IMR-90 (cell line): Measurements from ENCODE around the gene RIN1. TPM values are rescaled to one million over a fixed set of nuclear protein-coding genes. Genes with fewer than 3 reads are reported as not detected.

Experiments
- ATAC-seq: fragments of 200-7000 bp; cut with Tn5 transposase; 2 replicates; pipeline ENCODE4 v1.9.1; 2020; ENCODE audit warnings: low read depth, mild to moderate bottlenecking, moderate library complexity
- BruUV-seq: library from RNA; stranded (reverse); fragments of 400-500 nt; replicated peaks from 2 replicates; lab custom pipeline; 2021; lab: Mats Ljungman, UMichigan
- CTCF ChIA-PET: fragments of 300-600 bp; formaldehyde crosslinking; extraction: SDS; loops from one replicate; lab custom pipeline; 2021; ENCODE audit warnings: antibody characterized with exemption; lab: Yijun Ruan, JAX
- POLR2A ChIA-PET: fragments of 300-600 bp; sonication (Branson Sonifier 250); formaldehyde crosslinking; loops from one replicate; lab custom pipeline; 2022; ENCODE audit warnings: antibody characterized with exemption; ENCODE audit not compliant: unreplicated experiment; lab: Charles Lee
- DNase-seq: peaks from one replicate; pipeline ENCODE4 v3.0.0; 2013
- H2AFZ ChIP-seq: replicated peaks from 2 replicates; pipeline ENCODE3; 2013; ENCODE audit warnings: low read length, mild to moderate bottlenecking; ENCODE audit not compliant: poor library complexity
- H2AK5ac ChIP-seq: 2 replicates; pipeline ENCODE4 v1.6.1; 2013; ENCODE audit warnings: low read depth, low read length, inconsistent platforms
- H2AK9ac ChIP-seq: replicated peaks from 2 replicates; pipeline ENCODE3; 2013; ENCODE audit warnings: mild to moderate bottlenecking, low read depth, low read length, moderate library complexity; ENCODE audit not compliant: poor library complexity
- H2BK120ac ChIP-seq: 2 replicates; pipeline ENCODE4 v1.6.1; 2013; ENCODE audit warnings: low read depth, low read length, inconsistent platforms
- H2BK15ac ChIP-seq: 3 replicates; pipeline ENCODE4 v1.6.1; 2013; ENCODE audit warnings: low read depth, low read length, inconsistent platforms
- H2BK20ac ChIP-seq: 2 replicates; pipeline ENCODE4 v1.6.1; 2013; ENCODE audit warnings: low read depth, mild to moderate bottlenecking, inconsistent platforms, low read length, moderate library complexity
- H2BK5ac ChIP-seq: 2 replicates; pipeline ENCODE4 v1.6.1; 2013; ENCODE audit warnings: mild to moderate bottlenecking, low read depth, low read length, inconsistent platforms; ENCODE audit not compliant: poor library complexity, severe bottlenecking
- H3K14ac ChIP-seq: replicated peaks from 2 replicates; pipeline ENCODE4 v1.6.1; 2013; ENCODE audit warnings: low read depth, low read length, inconsistent platforms
- H3K18ac ChIP-seq: 2 replicates; pipeline ENCODE4 v1.6.1; 2013; ENCODE audit warnings: low read depth, low read length, control low read depth
- H3K23ac ChIP-seq: 2 replicates; pipeline ENCODE4 v1.6.1; 2013; ENCODE audit warnings: low read depth, low read length, inconsistent platforms
- H3K27ac ChIP-seq: 2 replicates; pipeline ENCODE4 v1.5.1; 2013; ENCODE audit warnings: mild to moderate bottlenecking, control low read depth, low read length; ENCODE audit not compliant: insufficient read depth
- H3K27me3 ChIP-seq: 2 replicates; pipeline ENCODE4 v1.6.1; 2013; ENCODE audit warnings: low read length; ENCODE audit not compliant: control insufficient read depth, insufficient read depth
- H3K36me3 ChIP-seq: 2 replicates; pipeline ENCODE4 v1.6.1; 2013; ENCODE audit warnings: low read length, mixed read lengths; ENCODE audit not compliant: control insufficient read depth, insufficient read depth
- H3K4ac ChIP-seq: 2 replicates; pipeline ENCODE4 v1.6.1; 2013; ENCODE audit warnings: low read depth, low read length, inconsistent platforms
- H3K4me1 ChIP-seq: 2 replicates; pipeline ENCODE4 v1.6.1; 2013; ENCODE audit warnings: low read length, mixed read lengths; ENCODE audit not compliant: control insufficient read depth, insufficient read depth
- H3K4me2 ChIP-seq: 2 replicates; pipeline ENCODE4 v1.6.1; 2013; ENCODE audit warnings: low read depth, mild to moderate bottlenecking, control low read depth, low read length, moderate library complexity
- H3K4me3 ChIP-seq: 2 replicates; pipeline ENCODE4 v1.5.1; 2013; ENCODE audit warnings: low read depth, mild to moderate bottlenecking, control low read depth, low read length, moderate library complexity; ENCODE audit not compliant: insufficient read depth
- H3K56ac ChIP-seq: 2 replicates; pipeline ENCODE4 v1.6.1; 2013; ENCODE audit warnings: low read length, inconsistent platforms; ENCODE audit not compliant: insufficient read depth; ENCODE audit errors: extremely low read depth
- H3K79me1 ChIP-seq, 2 experiments: 2 replicates each; pipeline ENCODE4 v1.6.1; 2013; ENCODE audit warnings: low read length in 2 of 2, inconsistent platforms in 1 of 2, low read depth in 1 of 2
- H3K9ac ChIP-seq: 2 replicates; pipeline ENCODE4 v1.6.1; 2013; ENCODE audit warnings: low read depth, low read length, control low read depth
- H3K9me1 ChIP-seq: 2 replicates; pipeline ENCODE4 v1.6.1; 2013; ENCODE audit warnings: low read length, inconsistent platforms; ENCODE audit not compliant: insufficient read depth
- H3K9me3 ChIP-seq: 2 replicates; pipeline ENCODE4 v1.6.1; 2013; ENCODE audit warnings: low read length; ENCODE audit not compliant: control insufficient read depth, insufficient read depth
- H4K20me1 ChIP-seq: 2 replicates; pipeline ENCODE4 v1.6.1; 2013; ENCODE audit warnings: low read length, inconsistent platforms; ENCODE audit not compliant: insufficient read depth
- H4K5ac ChIP-seq: 2 replicates; pipeline ENCODE4 v1.6.1; 2013; ENCODE audit warnings: mild to moderate bottlenecking, low read depth, low read length, control low read depth
- H4K8ac ChIP-seq, 2 experiments: 2 replicates each; pipeline ENCODE4 v1.6.1; 2013; ENCODE audit warnings: low read depth in 2 of 2, low read length in 2 of 2, control low read depth in 1 of 2, inconsistent platforms in 1 of 2
- H4K91ac ChIP-seq: 2 replicates; pipeline ENCODE4 v1.6.1; 2013; ENCODE audit warnings: low read depth, low read length, inconsistent platforms; ENCODE audit not compliant: insufficient read depth
- BHLHE40 ChIP-seq: fragments of 150-350 bp; IDR thresholded peaks from 2 replicates; pipeline ENCODE4 v1.6.1; 2016; ENCODE audit warnings: mild to moderate bottlenecking, low read depth, low read length
- CEBPB ChIP-seq: IDR thresholded peaks from 2 replicates; pipeline ENCODE4 v1.6.1; 2012; ENCODE audit warnings: low read depth, low read length, improper control_type of control experiment
- CHD1 ChIP-seq: IDR thresholded peaks from 2 replicates; pipeline ENCODE4 v1.6.1; 2012; ENCODE audit warnings: low read depth, low read length, improper control_type of control experiment
- CTCF ChIP-seq: conservative IDR thresholded peaks from 2 replicates; pipeline ENCODE4 v1.5.1; 2012; ENCODE audit warnings: mild to moderate bottlenecking, low read depth, low read length, improper control_type of control experiment
- ELK1 ChIP-seq: fragments of 150-350 bp; IDR thresholded peaks from 2 replicates; pipeline ENCODE4 v1.6.1; 2016; ENCODE audit warnings: low read depth, mild to moderate bottlenecking, low read length, moderate library complexity, borderline replicate concordance
- FOS ChIP-seq: fragments of 150-350 bp; IDR thresholded peaks from 2 replicates; pipeline ENCODE4 v1.6.1; 2016; ENCODE audit warnings: low read depth, low read length
- MAFK ChIP-seq: IDR thresholded peaks from 2 replicates; pipeline ENCODE4 v1.6.1; 2012; ENCODE audit warnings: low read depth, low read length, improper control_type of control experiment
- MAZ ChIP-seq: IDR thresholded peaks from 2 replicates; pipeline ENCODE4 v1.6.1; 2012; ENCODE audit warnings: low read depth, mild to moderate bottlenecking, low read length, improper control_type of control experiment, moderate library complexity, borderline replicate concordance
- MXI1 ChIP-seq: IDR thresholded peaks from 2 replicates; pipeline ENCODE4 v1.6.1; 2012; ENCODE audit warnings: low read depth, mild to moderate bottlenecking, low read length, moderate library complexity, borderline replicate concordance
- NFE2L2 ChIP-seq: fragments of 150-350 bp; IDR thresholded peaks from 2 replicates; pipeline ENCODE4 v1.6.1; 2016; ENCODE audit warnings: low read depth, mild to moderate bottlenecking, low read length
- POLR2A ChIP-seq: IDR thresholded peaks from 2 replicates; pipeline ENCODE4 v1.6.1; 2012; ENCODE audit warnings: mild to moderate bottlenecking, low read depth, low read length
- RAD21 ChIP-seq: IDR thresholded peaks from 2 replicates; pipeline ENCODE4 v1.6.1; 2012; ENCODE audit warnings: low read length, improper control_type of control experiment
- RCOR1 ChIP-seq: IDR thresholded peaks from 2 replicates; pipeline ENCODE4 v1.6.1; 2012; ENCODE audit warnings: mild to moderate bottlenecking, low read length, improper control_type of control experiment; ENCODE audit not compliant: insufficient replicate concordance
- RFX5 ChIP-seq: IDR thresholded peaks from 2 replicates; pipeline ENCODE4 v1.8.0; 2012; ENCODE audit warnings: low read depth, mild to moderate bottlenecking, low read length, moderate library complexity
- SMC3 ChIP-seq: fragments of 150-350 bp; IDR thresholded peaks from 2 replicates; pipeline ENCODE4 v1.6.1; 2016; ENCODE audit warnings: low read depth, mild to moderate bottlenecking, antibody characterized with exemption, low read length, moderate library complexity
- WGBS, 2 experiments: methylation state at CpG; one replicate each; pipeline versions ENCODE4 v1.1.5 to v1.1.7; 2013; ENCODE audit warnings: missing lambda C conversion rate in 2 of 2; ENCODE audit not compliant: insufficient read length in 1 of 2; ENCODE audit errors: extremely low coverage in 2 of 2; 5-methylcytosine and 5-hydroxymethylcytosine counted together
- dilution Hi-C: fragments of 300-500 bp; cut with HindIII; formaldehyde crosslinking; loops from one replicate; pipeline ENCODE4 v1.14.3; 2018; ENCODE audit warnings: low sequenced_read_pairs; ENCODE audit not compliant: unreplicated experiment
- in situ Hi-C: fragments of 300-500 bp; cut with MboI; formaldehyde crosslinking; loops from 3 replicates; pipeline ENCODE4 v1.14.3; 2019; ENCODE audit warnings: low sequenced_read_pairs, inconsistent platforms, mixed read lengths
- intact Hi-C: fragments of 100-400 bp; cut with micrococcal nuclease; formaldehyde crosslinking; loops from 2 replicates; pipeline ENCODE4 v1.10.0; 2022
- polyA plus RNA-seq, 3 experiments: library from polyadenylated mRNA; depleted of rRNA; stranded (reverse); fragments of >200 nt; gene quantifications; 2 replicates each; pipeline ENCODE4 v1.2.3, GENCODE V29; 2012; ENCODE audit warnings: low replicate concordance in 1 of 3
- total RNA-seq: library from RNA; depleted of rRNA; stranded (reverse); fragments of >200 nt; gene quantifications from 2 replicates; pipeline ENCODE4 v1.2.3, GENCODE V29; 2012
- TF ChIP-seq, protein P1 (sequence below): fragments of 150-350 bp; IDR thresholded peaks from 2 replicates; pipeline ENCODE4 v1.6.1; 2017; ENCODE audit warnings: mild to moderate bottlenecking, antibody characterized with exemption, low read length, low read depth

RIN1 gene
- total and polyA plus RNA-seq, 2 of the 4 experiments (the other 2 are of a cell fraction): 9.9 to 20.8 TPM

DNA sequence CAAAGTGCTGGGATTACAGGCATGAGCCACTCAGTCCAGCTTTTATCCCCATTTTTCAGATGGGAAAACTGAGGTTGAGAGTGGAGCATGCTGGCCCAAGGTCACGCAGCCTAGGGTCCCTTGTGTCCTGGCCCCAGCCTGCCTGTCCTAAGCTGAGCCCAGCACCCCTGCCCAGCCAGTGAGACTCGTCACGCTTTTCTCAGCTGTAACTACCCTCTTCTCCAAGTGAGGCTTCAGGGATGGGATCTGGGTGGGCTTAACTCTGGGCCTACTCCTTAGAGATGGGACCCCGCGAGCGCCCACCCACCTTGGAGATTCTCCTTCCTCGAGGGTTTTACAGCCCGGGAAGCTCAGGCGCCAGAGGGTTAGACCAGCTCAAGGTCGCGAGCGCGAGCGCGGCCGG lies 44.9 kb downstream of the RIN1 start:
- H3K9ac ChIP-seq: no peak overlapping the region
- H2BK20ac ChIP-seq: no peak overlapping the region
- no peak overlapping the region for H2AK9ac ChIP-seq
- H2BK15ac ChIP-seq: no peak overlapping the region
- H3K4me1 ChIP-seq: peaks cover 11% of the 10 kb centered on the region
- dilution Hi-C loops: no loop called here
- in situ Hi-C loops: no loop called here
- DNase-seq: no peak
- POLR2A ChIA-PET: interaction anchor here (0.6 kb wide), 1 partner anchor 11 kb away, joined by 3 read pairs; no protein-coding TSS in a partner anchor
- H2AFZ ChIP-seq: no peak overlapping the region
- no peak overlapping the region for H3K56ac ChIP-seq
- 26% methylated on average over 13 of the region's 16 CpGs; no CpG with 5 or more reads in 1 of the 2 experiments for WGBS, 2 experiments
- H3K23ac ChIP-seq: no peak overlapping the region
- H3K4me3 ChIP-seq: no peak overlapping the region
- no peak overlapping the region for H2BK120ac ChIP-seq
- no peak overlapping the region for H3K18ac ChIP-seq
- H3K27ac ChIP-seq: no peak overlapping the region
- peaks cover 17% of the 10 kb centered on the region for H3K9me1 ChIP-seq
- no peak for ATAC-seq
- H3K4me2 ChIP-seq: no peak overlapping the region
- no peak for TF ChIP-seq CEBPB
- no peak for TF ChIP-seq FOS
- TF ChIP-seq CTCF: no peak
- no peak for TF ChIP-seq SMC3
- no peak for TF ChIP-seq NFE2L2
- TF ChIP-seq, protein P1, sequence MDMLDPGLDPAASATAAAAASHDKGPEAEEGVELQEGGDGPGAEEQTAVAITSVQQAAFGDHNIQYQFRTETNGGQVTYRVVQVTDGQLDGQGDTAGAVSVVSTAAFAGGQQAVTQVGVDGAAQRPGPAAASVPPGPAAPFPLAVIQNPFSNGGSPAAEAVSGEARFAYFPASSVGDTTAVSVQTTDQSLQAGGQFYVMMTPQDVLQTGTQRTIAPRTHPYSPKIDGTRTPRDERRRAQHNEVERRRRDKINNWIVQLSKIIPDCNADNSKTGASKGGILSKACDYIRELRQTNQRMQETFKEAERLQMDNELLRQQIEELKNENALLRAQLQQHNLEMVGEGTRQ: no peak
- no peak for TF ChIP-seq CHD1
- no peak for TF ChIP-seq MXI1
- no peak for TF ChIP-seq RFX5
- no peak for TF ChIP-seq POLR2A
- no peak for TF ChIP-seq RAD21
- TF ChIP-seq MAZ: no peak
- TF ChIP-seq BHLHE40: no peak
- no peak for TF ChIP-seq ELK1
- TF ChIP-seq MAFK: no peak
- TF ChIP-seq RCOR1: no peak
- BruUV-seq: no TSS peak
- H3K9me3 ChIP-seq: no peaks in the 10 kb centered on the region
- no peak overlapping the region for H4K8ac ChIP-seq
- no peak overlapping the region for H2BK5ac ChIP-seq
- peaks cover 6% of the 10 kb centered on the region; the same call in 1 of the 2 replicates for H4K20me1 ChIP-seq
- H4K5ac ChIP-seq: no peak overlapping the region
- H3K36me3 ChIP-seq: peaks cover 4% of the 10 kb centered on the region; the same call in 1 of the 2 replicates
- no peak overlapping the region for H3K4ac ChIP-seq
- CTCF ChIA-PET: no interaction called here
- no peak overlapping the region for H4K91ac ChIP-seq
- no peak overlapping the region for H3K14ac ChIP-seq
- H2AK5ac ChIP-seq: no peak overlapping the region
- H3K27me3 ChIP-seq: peaks cover 35% of the 10 kb centered on the region
- peaks cover 12 to 24% of the 10 kb centered on the region in 2 experiments; a peak in 3 of 4 replicates for H3K79me1 ChIP-seq
- intact Hi-C loops: no loop called here
